Measurements from ENCODE around the gene PDSS1. TPM values are rescaled to one million over a fixed set of nuclear protein-coding genes. Genes with fewer than 3 reads are reported as not detected.

The PDSS1 gene
- polyA plus RNA-seq, 1 donor from 2014 or later: 13.0 TPM

DNA sequence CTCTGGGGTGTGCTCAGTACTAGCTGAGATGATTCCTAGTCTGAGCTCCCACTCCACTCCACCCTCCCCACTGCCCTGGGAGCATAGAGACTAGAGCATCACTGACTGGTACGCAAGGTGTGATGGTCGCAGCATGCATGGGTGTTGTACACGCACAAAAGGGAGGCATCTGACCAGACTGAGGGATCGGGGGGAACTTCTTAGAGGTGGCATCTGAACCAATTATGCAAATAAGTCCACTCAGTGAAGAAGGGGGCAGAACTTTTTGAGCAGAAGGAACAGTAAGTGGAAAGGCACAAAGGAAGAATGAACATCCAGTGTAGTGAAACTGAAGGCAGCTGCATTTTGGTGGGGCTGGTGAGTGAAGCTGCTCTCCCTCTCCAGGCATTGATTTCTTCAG lies 25.5 kb downstream of the PDSS1 start:
- Histone ChIP-seq H3F3A (ENCODE audit: insufficient read depth, low read length, poor library complexity, severe bottlenecking) (no peaks in the 10 kb centered on the region), H3K4me2 (ENCODE audit: low read length) (no peak overlapping the region), H3K4me3 (ENCODE audit: low read length) (no peak overlapping the region), H4K20me1 (ENCODE audit: insufficient read depth) (no peaks in the 10 kb centered on the region), H3K9me2 (ENCODE audit: insufficient read depth, low read length) (no peaks in the 10 kb centered on the region), H3K27ac (ENCODE audit: low read length) (no peak overlapping the region), H3K27me3 (ENCODE audit: insufficient read depth, low read depth, low read length) (no peaks in the 10 kb centered on the region), H2AFZ (ENCODE audit: low read depth, low read length) (no peak overlapping the region), H3K36me3 (ENCODE audit: insufficient read depth, low read length) (peaks cover 5% of the 10 kb centered on the region), H3K9ac (ENCODE audit: low read length) (no peak overlapping the region), H3K79me2 (replicated peaks; ENCODE audit: insufficient read depth, low read length) (no peaks in the 10 kb centered on the region), H3K9me3 (ENCODE audit: low read length) (no peaks in the 10 kb centered on the region)
- TF ChIP-seq, protein P1, sequence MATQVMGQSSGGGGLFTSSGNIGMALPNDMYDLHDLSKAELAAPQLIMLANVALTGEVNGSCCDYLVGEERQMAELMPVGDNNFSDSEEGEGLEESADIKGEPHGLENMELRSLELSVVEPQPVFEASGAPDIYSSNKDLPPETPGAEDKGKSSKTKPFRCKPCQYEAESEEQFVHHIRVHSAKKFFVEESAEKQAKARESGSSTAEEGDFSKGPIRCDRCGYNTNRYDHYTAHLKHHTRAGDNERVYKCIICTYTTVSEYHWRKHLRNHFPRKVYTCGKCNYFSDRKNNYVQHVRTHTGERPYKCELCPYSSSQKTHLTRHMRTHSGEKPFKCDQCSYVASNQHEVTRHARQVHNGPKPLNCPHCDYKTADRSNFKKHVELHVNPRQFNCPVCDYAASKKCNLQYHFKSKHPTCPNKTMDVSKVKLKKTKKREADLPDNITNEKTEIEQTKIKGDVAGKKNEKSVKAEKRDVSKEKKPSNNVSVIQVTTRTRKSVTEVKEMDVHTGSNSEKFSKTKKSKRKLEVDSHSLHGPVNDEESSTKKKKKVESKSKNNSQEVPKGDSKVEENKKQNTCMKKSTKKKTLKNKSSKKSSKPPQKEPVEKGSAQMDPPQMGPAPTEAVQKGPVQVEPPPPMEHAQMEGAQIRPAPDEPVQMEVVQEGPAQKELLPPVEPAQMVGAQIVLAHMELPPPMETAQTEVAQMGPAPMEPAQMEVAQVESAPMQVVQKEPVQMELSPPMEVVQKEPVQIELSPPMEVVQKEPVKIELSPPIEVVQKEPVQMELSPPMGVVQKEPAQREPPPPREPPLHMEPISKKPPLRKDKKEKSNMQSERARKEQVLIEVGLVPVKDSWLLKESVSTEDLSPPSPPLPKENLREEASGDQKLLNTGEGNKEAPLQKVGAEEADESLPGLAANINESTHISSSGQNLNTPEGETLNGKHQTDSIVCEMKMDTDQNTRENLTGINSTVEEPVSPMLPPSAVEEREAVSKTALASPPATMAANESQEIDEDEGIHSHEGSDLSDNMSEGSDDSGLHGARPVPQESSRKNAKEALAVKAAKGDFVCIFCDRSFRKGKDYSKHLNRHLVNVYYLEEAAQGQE (IDR thresholded peaks at IDR 0.05; ENCODE audit: borderline replicate concordance): no peak
- TF ChIP-seq POLR2AphosphoS5 (IDR thresholded peaks at IDR 0.05) (no peak), MXI1 (conservative IDR thresholded peaks at IDR 0.05; ENCODE audit: poor library complexity, severe bottlenecking) (no peak), SMC3 (conservative IDR thresholded peaks at IDR 0.05; ENCODE audit: poor library complexity) (no peak), TAF1 (IDR thresholded peaks at IDR 0.05; ENCODE audit: low read depth) (no peak)

DNA sequence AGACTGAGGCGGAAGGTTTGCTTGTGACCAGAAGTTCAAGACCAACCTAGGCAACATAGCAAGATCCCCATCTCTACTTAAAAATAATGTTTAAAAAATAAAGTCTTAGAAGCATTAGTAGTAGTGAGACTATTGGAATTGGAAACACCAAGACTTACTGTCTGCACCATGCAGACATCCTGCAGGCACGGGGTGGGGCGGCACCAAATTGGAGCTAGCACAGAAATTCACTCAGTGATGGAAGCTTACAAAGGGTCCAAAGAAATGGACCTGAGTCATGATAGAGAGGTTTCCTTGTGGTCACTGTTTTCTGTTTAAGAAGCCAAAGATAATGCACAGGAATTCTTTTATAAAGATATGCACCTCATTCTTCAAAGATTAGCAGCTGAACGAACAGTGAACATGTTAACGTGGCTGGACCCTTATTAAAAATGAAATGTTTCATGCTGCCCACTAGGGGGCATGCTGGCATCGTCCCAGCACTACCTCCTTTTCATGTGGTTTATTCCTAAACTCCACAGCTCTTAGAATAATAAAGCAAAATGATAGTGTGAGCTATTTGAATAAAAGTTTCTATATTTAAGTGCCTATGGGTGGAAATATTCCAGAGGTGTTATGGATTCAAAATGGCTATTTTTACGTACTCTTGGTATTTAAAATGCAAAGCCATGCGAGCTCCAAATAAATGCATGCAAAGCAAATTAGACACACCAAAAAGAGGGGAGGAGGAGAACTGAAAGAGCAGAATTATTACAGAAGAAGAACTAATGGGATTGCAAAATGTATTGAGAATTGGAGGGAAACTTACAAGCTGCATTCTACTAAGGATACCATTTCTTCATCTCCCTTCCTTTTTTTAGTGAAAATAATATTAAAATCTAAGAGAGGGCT lies 28.6 kb downstream of the PDSS1 start:
- Histone ChIP-seq H3K27ac (ENCODE audit: low read length) (no peak overlapping the region), H3K9me2 (ENCODE audit: insufficient read depth, low read length) (no peaks in the 10 kb centered on the region), H3K9ac (ENCODE audit: low read length) (no peak overlapping the region), H2AFZ (ENCODE audit: low read depth, low read length) (no peak overlapping the region), H3F3A (ENCODE audit: insufficient read depth, low read length, poor library complexity, severe bottlenecking) (no peaks in the 10 kb centered on the region), H3K27me3 (ENCODE audit: insufficient read depth, low read depth, low read length) (no peaks in the 10 kb centered on the region), H3K4me3 (ENCODE audit: low read length) (no peak overlapping the region), H3K9me3 (ENCODE audit: low read length) (no peaks in the 10 kb centered on the region), H3K36me3 (ENCODE audit: insufficient read depth, low read length) (peaks cover 5% of the 10 kb centered on the region), H4K20me1 (ENCODE audit: insufficient read depth) (no peaks in the 10 kb centered on the region), H3K79me2 (replicated peaks; ENCODE audit: insufficient read depth, low read length) (no peaks in the 10 kb centered on the region), H3K4me2 (ENCODE audit: low read length) (no peak overlapping the region)
- TF ChIP-seq MXI1 (conservative IDR thresholded peaks at IDR 0.05; ENCODE audit: poor library complexity, severe bottlenecking) (no peak), SMC3 (conservative IDR thresholded peaks at IDR 0.05; ENCODE audit: poor library complexity) (peak; percentile 92), EZH2 (IDR thresholded peaks at IDR 0.05; ENCODE audit: borderline replicate concordance, insufficient read depth, low read length, poor library complexity, severe bottlenecking) (no peak), RAD21 (conservative IDR thresholded peaks at IDR 0.05) (peak; percentile 86), TAF1 (IDR thresholded peaks at IDR 0.05; ENCODE audit: low read depth) (no peak)
- TF ChIP-seq, protein P2, sequence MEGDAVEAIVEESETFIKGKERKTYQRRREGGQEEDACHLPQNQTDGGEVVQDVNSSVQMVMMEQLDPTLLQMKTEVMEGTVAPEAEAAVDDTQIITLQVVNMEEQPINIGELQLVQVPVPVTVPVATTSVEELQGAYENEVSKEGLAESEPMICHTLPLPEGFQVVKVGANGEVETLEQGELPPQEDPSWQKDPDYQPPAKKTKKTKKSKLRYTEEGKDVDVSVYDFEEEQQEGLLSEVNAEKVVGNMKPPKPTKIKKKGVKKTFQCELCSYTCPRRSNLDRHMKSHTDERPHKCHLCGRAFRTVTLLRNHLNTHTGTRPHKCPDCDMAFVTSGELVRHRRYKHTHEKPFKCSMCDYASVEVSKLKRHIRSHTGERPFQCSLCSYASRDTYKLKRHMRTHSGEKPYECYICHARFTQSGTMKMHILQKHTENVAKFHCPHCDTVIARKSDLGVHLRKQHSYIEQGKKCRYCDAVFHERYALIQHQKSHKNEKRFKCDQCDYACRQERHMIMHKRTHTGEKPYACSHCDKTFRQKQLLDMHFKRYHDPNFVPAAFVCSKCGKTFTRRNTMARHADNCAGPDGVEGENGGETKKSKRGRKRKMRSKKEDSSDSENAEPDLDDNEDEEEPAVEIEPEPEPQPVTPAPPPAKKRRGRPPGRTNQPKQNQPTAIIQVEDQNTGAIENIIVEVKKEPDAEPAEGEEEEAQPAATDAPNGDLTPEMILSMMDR (IDR thresholded peaks at IDR 0.05; ENCODE audit: poor library complexity, severe bottlenecking): peak; percentile 86
